K562 (cell line): ENCODE measurements around the gene TMED10. TPM values are rescaled to one million over a fixed set of nuclear protein-coding genes. Genes with fewer than 3 reads are reported as not detected.

Source experiments
- ATAC-seq: fragments of 200-7000 bp; cut with Tn5 transposase; 3 replicates; pipeline ENCODE4 v1.9.1; 2020; ENCODE audit warnings: moderate library complexity
- BruUV-seq: library from RNA; stranded (reverse); fragments of 400-500 nt; replicated peaks from 2 replicates; lab custom pipeline; 2021; lab: Mats Ljungman, UMichigan
- CTCF ChIA-PET: fragments of 300-600 bp; formaldehyde crosslinking; extraction: SDS; loops from one replicate; lab custom pipeline; 2021; ENCODE audit warnings: low intra/inter-chr PET ratio; lab: Yijun Ruan, JAX
- POLR2A ChIA-PET: fragments of 300-600, 350-650 bp; sonication (Branson Sonifier 250); formaldehyde crosslinking; extraction: SDS; loops from one replicate; lab custom pipeline; 2021; ENCODE audit warnings: antibody characterized with exemption, inconsistent platforms; lab: Yijun Ruan, JAX
- DNase-seq, 4 experiments: peaks; one replicate each; pipeline versions ENCODE4 v3.0.0 to v3.0.0-alpha.2; 2011 to 2018; ENCODE audit warnings: low spot score in 3 of 4, mixed read lengths in 3 of 4; ENCODE audit errors: extremely low read depth in 1 of 4
- FAIRE-seq: peaks from 2 replicates; lab custom pipeline; 2011; peaks lifted over from hg19 to GRCh38; lab: Jason Lieb, UNC
- H2AFZ ChIP-seq: 2 replicates; pipeline ENCODE4 v1.6.0; 2011; ENCODE audit warnings: low read depth, low read length, control low read depth, inconsistent platforms
- H3K27ac ChIP-seq: fragments of 200-600 bp; 3 replicates; pipeline ENCODE4 v1.8.0; 2011; ENCODE audit warnings: low read depth, mild to moderate bottlenecking, control low read depth, inconsistent platforms, low read length, moderate library complexity, mixed read lengths; ENCODE audit errors: extremely low read depth
- H3K27me3 ChIP-seq, 2 experiments: fragments of 300-600 bp in 1 of 2; 2 replicates in 1 of 2; 3 replicates in 1 of 2; pipeline versions ENCODE4 v1.6.0 to v1.8.0; 2011; ENCODE audit warnings: inconsistent platforms in 2 of 2, low read length in 2 of 2, mild to moderate bottlenecking in 1 of 2, mixed read lengths in 1 of 2, moderate library complexity in 1 of 2; ENCODE audit not compliant: control insufficient read depth in 2 of 2, insufficient read depth in 2 of 2
- H3K36me3 ChIP-seq: fragments of 300-600 bp; 3 replicates; pipeline ENCODE4 v1.8.0; 2011; ENCODE audit warnings: mild to moderate bottlenecking, low read length, inconsistent platforms; ENCODE audit not compliant: control insufficient read depth, insufficient read depth
- H3K4me1 ChIP-seq, 2 experiments: fragments of 200-600 bp in 1 of 2; replicated peaks in 1 of 2; 2 replicates in 1 of 2; 3 replicates in 1 of 2; pipeline versions ENCODE4 v1.5.1 to v1.8.0; 2011; ENCODE audit warnings: inconsistent platforms in 2 of 2, low read length in 2 of 2, mild to moderate bottlenecking in 1 of 2, mixed read lengths in 1 of 2, moderate library complexity in 1 of 2; ENCODE audit not compliant: control insufficient read depth in 2 of 2, insufficient read depth in 2 of 2
- H3K4me2 ChIP-seq: 2 replicates; pipeline ENCODE4 v1.6.1; 2011; ENCODE audit warnings: low read length, control low read depth, inconsistent platforms, mixed read lengths; ENCODE audit not compliant: insufficient read depth
- H3K4me3 ChIP-seq: fragments of 200-600 bp; sonication (generic), shearing (Covaris generic); 2 replicates; pipeline ENCODE4 v1.5.1; 2016; ENCODE audit warnings: control low read depth, inconsistent platforms
- H3K79me2 ChIP-seq: fragments of 200-600 bp; 3 replicates; pipeline ENCODE4 v1.8.0; 2011; ENCODE audit warnings: low read length, inconsistent platforms; ENCODE audit not compliant: control insufficient read depth, insufficient read depth
- H3K9ac ChIP-seq, 2 experiments: 2 replicates each; pipeline versions ENCODE4 v1.6.0 to v1.6.1; 2011; ENCODE audit warnings: low read depth in 2 of 2, low read length in 2 of 2, control low read depth in 1 of 2, inconsistent platforms in 1 of 2, mild to moderate bottlenecking in 1 of 2, mixed read lengths in 1 of 2; ENCODE audit not compliant: insufficient read depth in 1 of 2
- H3K9me1 ChIP-seq: one replicate; pipeline ENCODE4 v1.6.0; 2011; ENCODE audit warnings: inconsistent platforms, mild to moderate bottlenecking, low read length, moderate library complexity; ENCODE audit not compliant: control insufficient read depth, insufficient read depth
- H3K9me3 ChIP-seq: replicated peaks from 2 replicates; pipeline ENCODE4 v1.5.1; 2011; ENCODE audit warnings: low read depth, low read length, inconsistent platforms; ENCODE audit not compliant: control insufficient read depth, insufficient read depth
- H4K20me1 ChIP-seq: replicated peaks from 2 replicates; pipeline ENCODE4 v1.6.1; 2011; ENCODE audit warnings: low read length, inconsistent platforms, mixed read lengths; ENCODE audit not compliant: control insufficient read depth, insufficient read depth
- ATF7 ChIP-seq: fragments of 450-650 bp; IDR thresholded peaks from 2 replicates; pipeline ENCODE4 v1.7.1; 2014; ENCODE audit warnings: mild to moderate bottlenecking, moderate library complexity
- COPS2 ChIP-seq: fragments of 450-650 bp; conservative IDR thresholded peaks from 2 replicates; pipeline ENCODE4 v1.6.1; 2016; ENCODE audit warnings: mild to moderate bottlenecking, moderate library complexity
- ETS1 ChIP-seq: conservative IDR thresholded peaks from 2 replicates; pipeline ENCODE4 v1.6.1; 2011; ENCODE audit warnings: low read depth, mild to moderate bottlenecking, low read length; ENCODE audit not compliant: control insufficient read depth
- HMG20A ChIP-seq: fragments of 450-650 bp; formaldehyde crosslinking; conservative IDR thresholded peaks from 2 replicates; pipeline ENCODE4 v1.4.0; 2020; ENCODE audit warnings: mild to moderate bottlenecking, mixed read lengths
- SMARCE1 ChIP-seq: fragments of 450-650 bp; IDR thresholded peaks from 2 replicates; pipeline ENCODE4 v1.7.1; 2016; ENCODE audit warnings: mild to moderate bottlenecking
- TFAM ChIP-seq: fragments of 250-450 bp; sonication (Bioruptor Pico); conservative IDR thresholded peaks from 2 replicates; pipeline ENCODE4 v1.5.0; 2021; ENCODE audit warnings: mild to moderate bottlenecking, moderate library complexity
- TRIM28 ChIP-seq: fragments of 450-650 bp; IDR thresholded peaks from 2 replicates; pipeline ENCODE4 v1.6.1; 2017
- ZNF354B ChIP-seq: fragments of 250-450 bp; sonication (Bioruptor Pico); IDR thresholded peaks from 2 replicates; pipeline ENCODE4 v1.4.0; 2020
- ZNF583 ChIP-seq: fragments of 250-450 bp; sonication (Bioruptor Pico); IDR thresholded peaks from 2 replicates; pipeline ENCODE4 v1.4.0; 2020
- ZNF668 ChIP-seq: fragments of 250-450 bp; sonication (Bioruptor Pico); IDR thresholded peaks from 2 replicates; pipeline ENCODE4 v1.8.0; 2022; ENCODE audit warnings: mild to moderate bottlenecking, inconsistent platforms
- WGBS: fragments of 100-300 bp; shearing (Covaris generic); methylation state at CpG from one replicate; pipeline ENCODE4 v1.1.6; 2016; ENCODE audit warnings: low coverage, mixed read lengths; ENCODE audit not compliant: insufficient coverage; ENCODE audit errors: missing lambda C conversion rate; 5-methylcytosine and 5-hydroxymethylcytosine counted together
- in situ Hi-C: fragments of 300-500 bp; cut with MboI; formaldehyde crosslinking; loops from 4 replicates; pipeline ENCODE4 v1.15.0; 2018; ENCODE audit warnings: inconsistent platforms, mixed read lengths
- intact Hi-C: fragments of 100-400 bp; cut with micrococcal nuclease; formaldehyde crosslinking; loops from 2 replicates; pipeline ENCODE4 v1.14.2; 2022
- polyA plus RNA-seq, 8 experiments: library from polyadenylated mRNA; depleted of rRNA in 4 of 8; stranded (reverse) in 5 of 8; unstranded in 3 of 8; fragments of >200 nt; fragmentation: Nextera tagmentation in 2 of 8; fragmentation: Illumina TruSeq in 1 of 8; extraction: Ambion mirVana in 2 of 8; extraction: Trizol in 1 of 8; gene quantifications; 2 replicates each; pipeline versions ENCODE4 v1.2.1 to v1.2.3, GENCODE V29; 2011 to 2014; ENCODE audit warnings: inconsistent platforms in 1 of 8, missing spikeins in 1 of 8
- total RNA-seq, 7 experiments: library from RNA; depleted of rRNA in 6 of 7; stranded (reverse); fragments of >200 nt in 6 of 7; fragmentation: Illumina TruSeq in 2 of 7; extraction: Trizol in 2 of 7; gene quantifications; 2 replicates each; pipeline versions ENCODE4 v1.2.1 to v1.2.3, GENCODE V29; 2011 to 2021; ENCODE audit warnings: low replicate concordance in 1 of 7
- TF ChIP-seq, protein P1 (sequence below), 3 experiments: IDR thresholded peaks in 2 of 3; conservative IDR thresholded peaks in 1 of 3; 2 replicates each; pipeline ENCODE4 v1.5.1; 2011 to 2012; ENCODE audit warnings: low read length in 3 of 3, mild to moderate bottlenecking in 3 of 3, control low read depth in 2 of 3, improper control_type of control experiment in 1 of 3, inconsistent platforms in 1 of 3, low read depth in 1 of 3, mixed read lengths in 1 of 3, moderate library complexity in 1 of 3; ENCODE audit not compliant: insufficient read depth in 2 of 3
- TF ChIP-seq, protein P2 (sequence below): fragments of 450-650 bp; IDR thresholded peaks from 2 replicates; pipeline ENCODE4 v1.6.1; 2017; ENCODE audit warnings: antibody characterized with exemption

TMED10 gene
- total and polyA plus RNA-seq, 9 of the 15 experiments (the other 6 are each of a cell fraction or from before 2014, with no cell fraction given), result 62.2 to 233 (median 124) TPM

- H4K20me1 ChIP-seq, result no peaks in the 10 kb centered on the region
- H3K9me3 ChIP-seq, result no peaks in the 10 kb centered on the region
- BruUV-seq, result no TSS peak
- H3K9ac ChIP-seq, result peak overlapping the region in 1 of 2 experiments; percentile 65; a peak in 1 of 4 replicates
- H3K4me2 ChIP-seq, result no peak overlapping the region; the same call in 1 of the 2 replicates
- in situ Hi-C loops (no loop called here), intact Hi-C loops (no loop called here)
- H3K4me1 ChIP-seq, result peaks cover 14 to 16% of the 10 kb centered on the region in 2 experiments; a peak in 4 of 5 replicates
- H3K9me1 ChIP-seq, result no peaks in the 10 kb centered on the region
- ATAC-seq, result peak; percentile 44; the same call in 2 of the 3 replicates
- 57% methylated on average over 3 of the region's 3 CpGs for WGBS
- no peaks in the 10 kb centered on the region for H3K27me3 ChIP-seq
- no peak for FAIRE-seq
- DNase-seq, result no peak
- POLR2A ChIA-PET, result interaction anchor here (0.6 kb wide), 1 partner anchor 300 kb away, joined by 4 read pairs; no protein-coding TSS in a partner anchor
- H3K4me3 ChIP-seq, result no peak overlapping the region
- no peak overlapping the region for H3K27ac ChIP-seq
- no peaks in the 10 kb centered on the region for H3K36me3 ChIP-seq
- no peaks in the 10 kb centered on the region for H3K79me2 ChIP-seq
- TF ChIP-seq ZNF354B (CRISPR knock-in tag) (no peak), TFAM (CRISPR knock-in tag) (no peak)
- TF ChIP-seq, protein P1, sequence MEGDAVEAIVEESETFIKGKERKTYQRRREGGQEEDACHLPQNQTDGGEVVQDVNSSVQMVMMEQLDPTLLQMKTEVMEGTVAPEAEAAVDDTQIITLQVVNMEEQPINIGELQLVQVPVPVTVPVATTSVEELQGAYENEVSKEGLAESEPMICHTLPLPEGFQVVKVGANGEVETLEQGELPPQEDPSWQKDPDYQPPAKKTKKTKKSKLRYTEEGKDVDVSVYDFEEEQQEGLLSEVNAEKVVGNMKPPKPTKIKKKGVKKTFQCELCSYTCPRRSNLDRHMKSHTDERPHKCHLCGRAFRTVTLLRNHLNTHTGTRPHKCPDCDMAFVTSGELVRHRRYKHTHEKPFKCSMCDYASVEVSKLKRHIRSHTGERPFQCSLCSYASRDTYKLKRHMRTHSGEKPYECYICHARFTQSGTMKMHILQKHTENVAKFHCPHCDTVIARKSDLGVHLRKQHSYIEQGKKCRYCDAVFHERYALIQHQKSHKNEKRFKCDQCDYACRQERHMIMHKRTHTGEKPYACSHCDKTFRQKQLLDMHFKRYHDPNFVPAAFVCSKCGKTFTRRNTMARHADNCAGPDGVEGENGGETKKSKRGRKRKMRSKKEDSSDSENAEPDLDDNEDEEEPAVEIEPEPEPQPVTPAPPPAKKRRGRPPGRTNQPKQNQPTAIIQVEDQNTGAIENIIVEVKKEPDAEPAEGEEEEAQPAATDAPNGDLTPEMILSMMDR (IDR thresholded peaks at IDR 0.05 in 2 of 3, conservative IDR thresholded peaks at IDR 0.05 in 1 of 3; ENCODE audit: insufficient read depth in 2 of 3, low read depth in 1 of 3, low read length in 3 of 3), result 0 out of 6 replicates have a peak, but pooled peaks of 1 of the 3 experiments have one; percentile 7
- CTCF ChIA-PET, result no interaction called here
- H2AFZ ChIP-seq, result peak overlapping the region; percentile 72
Observed at GRCh38 chr14:75196064-75196463, 19.7 kb upstream of the TMED10 start.

- no peak for FAIRE-seq
- TF ChIP-seq TRIM28 (no peak), SMARCE1 (no peak), HMG20A (CRISPR knock-in tag) (no peak), ATF7 (no peak), COPS2 (no peak), ZNF668 (no peak), ZNF583 (CRISPR knock-in tag) (no peak), ETS1 (no peak)
- TF ChIP-seq, protein P2, sequence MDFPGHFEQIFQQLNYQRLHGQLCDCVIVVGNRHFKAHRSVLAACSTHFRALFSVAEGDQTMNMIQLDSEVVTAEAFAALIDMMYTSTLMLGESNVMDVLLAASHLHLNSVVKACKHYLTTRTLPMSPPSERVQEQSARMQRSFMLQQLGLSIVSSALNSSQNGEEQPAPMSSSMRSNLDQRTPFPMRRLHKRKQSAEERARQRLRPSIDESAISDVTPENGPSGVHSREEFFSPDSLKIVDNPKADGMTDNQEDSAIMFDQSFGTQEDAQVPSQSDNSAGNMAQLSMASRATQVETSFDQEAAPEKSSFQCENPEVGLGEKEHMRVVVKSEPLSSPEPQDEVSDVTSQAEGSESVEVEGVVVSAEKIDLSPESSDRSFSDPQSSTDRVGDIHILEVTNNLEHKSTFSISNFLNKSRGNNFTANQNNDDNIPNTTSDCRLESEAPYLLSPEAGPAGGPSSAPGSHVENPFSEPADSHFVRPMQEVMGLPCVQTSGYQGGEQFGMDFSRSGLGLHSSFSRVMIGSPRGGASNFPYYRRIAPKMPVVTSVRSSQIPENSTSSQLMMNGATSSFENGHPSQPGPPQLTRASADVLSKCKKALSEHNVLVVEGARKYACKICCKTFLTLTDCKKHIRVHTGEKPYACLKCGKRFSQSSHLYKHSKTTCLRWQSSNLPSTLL, result no peak
Observed at GRCh38 chr14:75191100-75191499, 14.7 kb upstream of the TMED10 start.

More at GRCh38 chr14:75191100-75191499, 14.7 kb upstream of the TMED10 start:
- H3K4me2 ChIP-seq, result no peak overlapping the region
- WGBS, result 59% methylated on average over 3 of the region's 3 CpGs
- CTCF ChIA-PET, result no interaction called here
- no peaks in the 10 kb centered on the region for H3K9me1 ChIP-seq
- H3K36me3 ChIP-seq, result no peaks in the 10 kb centered on the region
- intact Hi-C loops, result no loop called here
- BruUV-seq, result no TSS peak
- ATAC-seq (no peak), DNase-seq (no peak)
- H3K79me2 ChIP-seq, result no peaks in the 10 kb centered on the region
- no peaks in the 10 kb centered on the region for H3K9me3 ChIP-seq
- H3K27ac ChIP-seq, result no peak overlapping the region
- H3K4me1 ChIP-seq, result peaks cover 2% of the 10 kb centered on the region in 2 experiments; a peak in 4 of 5 replicates
- no peaks in the 10 kb centered on the region for H3K27me3 ChIP-seq
- H3K9ac ChIP-seq, result no peak overlapping the region
- H3K4me3 ChIP-seq, result no peak overlapping the region
- POLR2A ChIA-PET, result no interaction called here
- in situ Hi-C loops, result no loop called here
- H4K20me1 ChIP-seq, result no peaks in the 10 kb centered on the region
- H2AFZ ChIP-seq, result no peak overlapping the region
